Measurements from ENCODE around the gene GUCA1C.

The GUCA1C gene

GRCh38 chr3:108907194-108907593 is 46.5 kb downstream of the GUCA1C start:
- DNase-seq: no peak

DNA sequence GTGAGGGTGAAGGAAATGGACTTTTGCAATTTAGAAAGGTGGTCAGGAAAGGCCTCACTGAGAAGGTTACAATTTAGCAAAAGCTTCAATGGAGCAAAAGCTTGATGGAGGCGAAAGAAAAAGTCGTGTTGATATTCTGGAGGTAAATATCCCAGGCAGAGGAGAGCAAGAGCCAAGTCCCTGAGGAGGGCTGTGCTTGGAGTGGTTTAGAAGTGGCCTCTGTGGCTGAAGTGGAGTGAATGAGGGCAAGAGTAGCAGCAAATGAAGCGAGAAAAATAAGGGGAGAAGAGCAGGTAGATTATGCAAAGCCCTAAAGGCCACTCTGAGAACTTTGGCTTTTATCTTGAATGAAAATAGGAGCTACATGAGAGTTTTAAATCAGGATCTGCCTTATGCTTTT is 54.1 kb downstream of the GUCA1C start:
- DNase-seq: no peak

DNA sequence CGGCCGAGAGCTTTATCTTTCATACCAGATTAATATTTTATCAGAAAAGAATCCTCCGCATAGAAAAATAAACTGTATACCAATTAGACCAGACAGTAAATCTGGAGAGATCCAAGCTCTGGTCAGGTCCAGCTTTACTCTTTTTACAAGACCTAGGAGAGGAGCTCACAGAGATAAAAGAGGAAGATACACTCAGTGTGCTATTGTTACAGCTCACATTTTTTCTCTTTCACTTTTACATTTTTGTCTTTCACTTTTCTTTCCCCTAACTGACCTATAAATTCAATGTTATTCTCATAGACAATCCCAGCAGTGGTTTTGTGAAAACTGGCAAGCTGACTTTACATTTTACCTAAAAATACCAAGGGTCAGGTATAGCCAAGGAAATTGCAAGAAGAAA is 55.8 kb downstream of the GUCA1C start:
- DNase-seq: peak in 1 of 5 donors; percentile 23

- DNase-seq: no peak
These were observed 58.7 kb downstream of the GUCA1C start for GRCh38 chr3:108894981-108895380.

DNA sequence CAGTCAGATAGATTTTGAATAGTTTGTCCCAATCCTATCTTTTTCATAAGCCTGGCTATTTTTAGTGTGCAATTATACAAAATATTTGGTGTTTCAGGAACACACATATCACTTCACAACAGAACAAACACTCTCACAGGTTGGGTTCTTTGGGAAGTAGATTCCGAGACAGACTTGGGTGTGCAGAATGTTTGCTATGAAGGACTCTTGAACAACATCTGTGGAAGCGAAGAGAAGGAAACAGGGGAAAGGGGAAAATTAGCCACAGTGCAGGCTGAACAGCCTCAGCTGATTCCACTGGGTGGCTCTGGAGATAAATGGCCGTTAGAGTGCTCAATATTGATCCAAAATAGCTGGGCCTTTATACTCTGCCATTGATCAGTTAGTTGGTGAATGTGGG is 61.8 kb downstream of the GUCA1C start:
- no peak for DNase-seq

DNA sequence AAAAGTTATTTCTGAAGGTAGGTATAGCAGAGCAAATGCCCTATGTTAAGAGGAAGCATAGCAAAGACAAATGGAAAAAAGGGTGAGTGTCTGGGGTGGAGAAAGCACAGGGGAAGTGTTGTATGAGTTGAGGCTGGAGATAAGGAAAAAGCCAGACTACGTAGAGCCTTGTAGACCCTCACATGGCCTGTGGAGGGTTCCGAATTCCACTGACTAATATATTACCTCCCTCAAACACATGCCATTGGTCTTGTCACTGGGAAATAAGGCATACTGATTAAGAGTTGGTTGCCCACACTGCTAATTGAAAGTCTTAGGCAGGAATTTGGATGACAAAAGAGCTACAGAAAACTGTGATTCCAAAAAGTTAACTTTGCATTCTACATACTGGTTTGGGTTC is 65.9 kb downstream of the GUCA1C start:
- no peak for DNase-seq

- no peak for DNase-seq
These were observed 66.6 kb downstream of the GUCA1C start for GRCh38 chr3:108887121-108887520.

DNA sequence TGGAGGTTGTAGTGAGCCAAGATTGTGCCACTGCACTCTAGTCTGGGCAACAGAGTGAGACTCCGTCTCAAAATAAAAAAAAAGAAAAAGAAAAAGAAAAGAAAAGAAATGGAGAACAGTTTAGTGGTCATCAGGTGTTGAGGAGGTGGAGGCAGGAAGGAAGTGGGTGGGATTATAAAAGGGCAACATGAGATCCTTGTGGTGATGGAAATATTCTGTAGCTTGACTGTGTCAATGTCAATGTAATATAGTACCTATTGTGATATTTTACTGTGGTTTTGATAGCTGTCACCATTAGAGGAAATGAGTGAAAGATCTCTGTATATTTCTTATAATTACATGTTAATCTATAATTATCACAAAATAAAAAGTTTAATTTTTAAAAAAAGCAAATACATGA is 70.3 kb downstream of the GUCA1C start:
- DNase-seq: no peak

DNA sequence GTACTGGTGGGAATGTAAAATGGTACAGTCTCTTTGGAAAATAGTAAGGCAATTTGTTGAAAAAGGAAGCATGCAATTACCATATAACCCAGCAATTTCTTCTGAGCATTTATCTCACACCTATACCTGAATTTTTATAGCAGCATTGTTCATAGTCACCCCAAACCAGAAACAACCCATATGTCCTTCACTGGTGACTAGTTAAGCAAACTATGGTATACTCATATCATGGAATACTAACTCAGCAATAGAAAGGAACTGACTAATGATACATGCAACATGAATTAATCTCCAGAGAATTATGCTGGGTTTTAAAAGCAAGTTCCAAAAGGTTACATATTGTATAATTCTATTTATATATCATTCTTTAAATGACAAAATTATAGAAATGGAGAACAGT is 70.9 kb downstream of the GUCA1C start:
- DNase-seq: no peak

DNA sequence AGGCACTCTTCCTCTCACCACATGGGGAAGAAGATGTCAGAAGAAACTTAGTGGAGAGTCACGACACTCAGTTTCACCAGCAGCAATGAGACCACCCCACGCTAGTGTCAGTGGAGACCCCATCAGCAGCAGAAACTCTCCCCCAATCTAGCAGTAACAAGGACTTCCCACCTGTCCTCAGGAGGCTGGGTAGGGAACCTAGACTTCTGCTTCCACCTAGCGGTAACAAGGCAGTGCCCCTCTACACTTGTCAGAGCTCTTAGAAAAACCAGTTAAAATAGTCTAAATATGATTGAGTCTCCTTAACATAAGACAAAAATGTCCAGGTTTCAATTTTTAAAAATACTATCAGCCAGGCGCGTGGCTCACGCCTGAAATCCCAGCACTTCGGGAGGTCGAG is 73.8 kb downstream of the GUCA1C start:
- no peak for DNase-seq

- DNase-seq: no peak
These were observed 75.8 kb downstream of the GUCA1C start for GRCh38 chr3:108877901-108878300.

GRCh38 chr3:108863799-108864135 is 89.9 kb downstream of the GUCA1C start:
- DNase-seq: no peak

DNA sequence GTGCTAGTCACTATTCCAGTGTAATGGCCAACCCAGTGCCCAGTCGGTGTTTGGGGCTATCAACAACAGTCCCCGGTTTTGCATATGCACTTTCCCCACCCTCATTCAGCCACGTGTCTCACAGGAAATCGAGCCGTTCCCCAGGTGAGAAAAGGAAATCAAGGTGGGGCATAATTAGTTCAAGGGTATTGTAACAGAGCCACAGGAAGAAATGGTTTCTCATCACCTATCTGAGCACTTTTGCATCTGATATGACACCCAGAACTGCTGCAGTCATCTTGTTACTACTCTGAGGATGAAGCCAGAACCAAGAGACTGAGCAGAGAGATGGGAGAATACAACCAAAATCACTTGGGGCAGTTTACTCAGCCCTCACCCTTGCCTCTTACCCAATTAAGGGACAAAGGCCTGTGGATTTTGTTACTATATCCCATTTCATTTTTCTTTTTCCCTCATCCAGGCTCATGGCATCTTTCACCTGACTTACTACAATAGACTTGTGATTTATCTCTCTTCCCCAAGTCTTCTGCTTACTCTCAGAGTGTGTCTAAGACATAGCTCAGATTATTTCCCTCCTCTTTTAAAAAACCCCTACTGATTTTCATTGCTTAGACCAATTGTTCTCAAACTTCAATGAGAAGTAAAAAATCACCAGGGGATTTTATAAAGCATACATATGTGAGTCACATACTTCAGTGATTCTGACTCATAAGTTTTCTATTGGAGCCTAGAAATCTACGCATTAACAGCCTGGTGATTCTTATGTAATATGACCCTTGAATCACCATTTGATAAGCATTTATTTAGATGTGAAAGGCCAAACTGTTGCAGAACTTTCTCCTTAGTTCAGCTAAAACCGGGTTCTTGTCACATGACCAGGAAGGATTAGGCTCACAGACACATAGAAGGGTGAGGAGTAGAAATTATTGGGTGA is 90.5 kb downstream of the GUCA1C start:
- peak in 1 of 5 donors; percentile 38 for DNase-seq

GRCh38 chr3:108861401-108861800 is 92.3 kb downstream of the GUCA1C start:
- no peak for DNase-seq

All from T-helper 1 cell (primary cell).